Chondrocyte (in vitro differentiated cells): ENCODE measurements around the gene TMEM235. TPM values are rescaled to one million over a fixed set of nuclear protein-coding genes. Genes with fewer than 3 reads are reported as not detected.

Source experiments
- DNase-seq: peaks from one replicate; pipeline ENCODE4 v3.0.0; 2021; ENCODE audit warnings: mixed read lengths, low spot score
- H3K27ac Mint-ChIP-seq: one replicate; pipeline ENCODE4 v1.8.0; 2021; ENCODE audit warnings: mild to moderate bottlenecking, moderate library complexity, mixed read lengths; ENCODE audit not compliant: unreplicated experiment
- H3K27me3 Mint-ChIP-seq: 2 replicates; pipeline ENCODE4 v1.8.0; 2021; ENCODE audit warnings: low read depth, mixed read lengths
- H3K36me3 Mint-ChIP-seq: 2 replicates; pipeline ENCODE4 v1.8.0; 2021; ENCODE audit warnings: low read depth, mixed read lengths
- H3K4me1 Mint-ChIP-seq: 2 replicates; pipeline ENCODE4 v1.8.0; 2021; ENCODE audit warnings: low read depth, mild to moderate bottlenecking, mixed read lengths
- H3K4me3 Mint-ChIP-seq: one replicate; pipeline ENCODE4 v1.8.0; 2021; ENCODE audit warnings: mild to moderate bottlenecking, moderate library complexity, mixed read lengths; ENCODE audit not compliant: unreplicated experiment
- H3K9me3 Mint-ChIP-seq: 2 replicates; pipeline ENCODE4 v1.8.0; 2021; ENCODE audit warnings: low read depth, mixed read lengths
- CTCF ChIP-seq: fragments of 200-600 bp; sonication (generic); IDR thresholded peaks from 2 replicates; pipeline ENCODE4 v1.5.0; 2021; ENCODE audit warnings: antibody characterized with exemption, mild to moderate bottlenecking, moderate library complexity
- total RNA-seq: library from RNA; stranded (reverse); gene quantifications from 3 replicates; pipeline ENCODE4 v1.2.1, GENCODE V29; 2021

The TMEM235 gene
- total RNA-seq, 1 donor from 2014 or later, result not detected

GRCh38 chr17:78273813-78274212 lies 42.4 kb downstream of the TMEM235 start:
- DNase-seq, result no peak
- no peaks in the 10 kb centered on the region for H3K27me3 Mint-ChIP-seq
- H3K9me3 Mint-ChIP-seq, result no peaks in the 10 kb centered on the region
- no peak overlapping the region for H3K4me3 Mint-ChIP-seq
- H3K36me3 Mint-ChIP-seq, result no peaks in the 10 kb centered on the region
- H3K4me1 Mint-ChIP-seq, result peaks cover 16% of the 10 kb centered on the region
- no peak overlapping the region for H3K27ac Mint-ChIP-seq
- TF ChIP-seq CTCF, result no peak

- Mint-ChIP-seq H3K9me3 (no peaks in the 10 kb centered on the region), H3K27ac (no peak overlapping the region), H3K27me3 (peaks cover 4% of the 10 kb centered on the region), H3K4me3 (no peak overlapping the region), H3K36me3 (no peaks in the 10 kb centered on the region), H3K4me1 (peaks cover 4% of the 10 kb centered on the region)
- no peak for TF ChIP-seq CTCF
- no peak for DNase-seq
These were observed 43.9 kb downstream of the TMEM235 start for GRCh38 chr17:78275355-78275754.

GRCh38 chr17:78276098-78276887 lies 44.9 kb downstream of the TMEM235 start:
- TF ChIP-seq CTCF, result no peak
- DNase-seq, result no peak
- Mint-ChIP-seq H3K4me3 (no peak overlapping the region), H3K9me3 (no peaks in the 10 kb centered on the region), H3K27me3 (peaks cover 4% of the 10 kb centered on the region), H3K4me1 (no peaks in the 10 kb centered on the region), H3K36me3 (no peaks in the 10 kb centered on the region), H3K27ac (no peak overlapping the region)

GRCh38 chr17:78278139-78278741 lies 46.8 kb downstream of the TMEM235 start:
- DNase-seq, result no peak
- Mint-ChIP-seq H3K4me3 (no peak overlapping the region), H3K36me3 (no peaks in the 10 kb centered on the region), H3K27ac (no peak overlapping the region), H3K4me1 (no peaks in the 10 kb centered on the region), H3K9me3 (no peaks in the 10 kb centered on the region), H3K27me3 (peaks cover 4% of the 10 kb centered on the region)
- TF ChIP-seq CTCF, result no peak

GRCh38 chr17:78279360-78279990 lies 48.0 kb downstream of the TMEM235 start:
- Mint-ChIP-seq H3K4me3 (no peak overlapping the region), H3K27me3 (peaks cover 4% of the 10 kb centered on the region), H3K9me3 (no peaks in the 10 kb centered on the region), H3K27ac (no peak overlapping the region), H3K36me3 (no peaks in the 10 kb centered on the region), H3K4me1 (no peaks in the 10 kb centered on the region)
- TF ChIP-seq CTCF, result no peak
- no peak for DNase-seq
